Smooth muscle cell (in vitro differentiated cells): Measurements from ENCODE around the gene DECR2. TPM values are rescaled to one million over a fixed set of nuclear protein-coding genes. Genes with fewer than 3 reads are reported as not detected.

Experiments used
- DNase-seq: peaks from one replicate; lab custom pipeline; 2025; ENCODE audit not compliant: unreplicated experiment; lab: John Stamatoyannopoulos, UW
- H2AFZ ChIP-seq: fragments of 200-600 bp; sonication (generic); 2 replicates; pipeline ENCODE4 v1.6.0; 2016; ENCODE audit warnings: antibody characterized with exemption, low read depth, mild to moderate bottlenecking
- H3F3A ChIP-seq: fragments of 200-600 bp; sonication (generic); 2 replicates; pipeline ENCODE4 v1.6.0; 2017; ENCODE audit warnings: antibody characterized with exemption, low read depth
- H3K27ac ChIP-seq: fragments of 200-600 bp; sonication (generic); 2 replicates; pipeline ENCODE4 v1.5.1; 2016; ENCODE audit warnings: low read depth, mild to moderate bottlenecking
- H3K27me3 ChIP-seq: fragments of 200-600 bp; sonication (generic); 2 replicates; pipeline ENCODE4 v1.6.1; 2016; ENCODE audit warnings: low read depth, mild to moderate bottlenecking
- H3K36me3 ChIP-seq: fragments of 200-600 bp; sonication (generic); 2 replicates; pipeline ENCODE4 v1.5.1; 2016; ENCODE audit warnings: low read depth
- H3K4me1 ChIP-seq: fragments of 200-600 bp; sonication (generic); 2 replicates; pipeline ENCODE4 v1.5.1; 2016; ENCODE audit warnings: low read depth
- H3K4me2 ChIP-seq: fragments of 200-600 bp; sonication (generic); 2 replicates; pipeline ENCODE4 v1.6.0; 2016; ENCODE audit warnings: mild to moderate bottlenecking
- H3K4me3 ChIP-seq: fragments of 200-600 bp; sonication (generic); 2 replicates; pipeline ENCODE4 v1.5.1; 2016; ENCODE audit warnings: mild to moderate bottlenecking
- H3K79me2 ChIP-seq: fragments of 200-600 bp; sonication (generic); 2 replicates; pipeline ENCODE4 v1.6.0; 2016; ENCODE audit warnings: low read depth, mild to moderate bottlenecking
- H3K9ac ChIP-seq: fragments of 200-600 bp; sonication (generic); 2 replicates; pipeline ENCODE4 v1.6.0; 2016; ENCODE audit warnings: low read depth
- H3K9me3 ChIP-seq: fragments of 200-600 bp; sonication (generic); replicated peaks from 2 replicates; pipeline ENCODE4 v1.5.1; 2016; ENCODE audit warnings: low read depth
- H4K20me1 ChIP-seq: fragments of 200-600 bp; sonication (generic); 2 replicates; pipeline ENCODE4 v1.6.0; 2016; ENCODE audit warnings: low read depth
- WGBS: methylation state at CpG from one replicate; pipeline ENCODE4 v1.1.7; 2016; ENCODE audit warnings: low lambda C conversion rate; 5-methylcytosine and 5-hydroxymethylcytosine counted together
- polyA plus RNA-seq: library from polyadenylated mRNA; unstranded; fragments of >200 nt; fragmentation: Nextera tagmentation; extraction: Ambion mirVana; gene quantifications from 2 replicates; pipeline ENCODE4 v1.2.1, GENCODE V29; 2016
- total RNA-seq: library from RNA; depleted of rRNA; stranded (reverse); fragments of >200 nt; gene quantifications from 2 replicates; pipeline ENCODE4 v1.2.3, GENCODE V29; 2014
- TF ChIP-seq, protein P1 (sequence below): fragments of 200-600 bp; sonication (generic); IDR thresholded peaks from 2 replicates; pipeline ENCODE4 v1.5.1; 2017; ENCODE audit warnings: borderline replicate concordance, mild to moderate bottlenecking, antibody characterized with exemption; ENCODE audit not compliant: insufficient read depth, poor library complexity, severe bottlenecking

The DECR2 gene
- total and polyA plus RNA-seq, 2 experiments from 2014 or later, result 15.4 to 18.2 TPM

GRCh38 chr16:373848-374615 lies 27.7 kb upstream of the DECR2 start:
- Histone ChIP-seq H2AFZ (no peak overlapping the region), H3K79me2 (peaks cover 8% of the 10 kb centered on the region), H3K27me3 (no peaks in the 10 kb centered on the region), H3K4me3 (no peak overlapping the region), H3K36me3 (no peaks in the 10 kb centered on the region), H3K4me1 (peaks cover 8% of the 10 kb centered on the region), H4K20me1 (peaks cover 7% of the 10 kb centered on the region), H3F3A (no peaks in the 10 kb centered on the region), H3K4me2 (no peak overlapping the region), H3K9ac (no peak overlapping the region), H3K27ac (no peak overlapping the region), H3K9me3 (no peaks in the 10 kb centered on the region)
- 95% methylated on average over 43 of the region's 44 CpGs for WGBS
- TF ChIP-seq, protein P1, sequence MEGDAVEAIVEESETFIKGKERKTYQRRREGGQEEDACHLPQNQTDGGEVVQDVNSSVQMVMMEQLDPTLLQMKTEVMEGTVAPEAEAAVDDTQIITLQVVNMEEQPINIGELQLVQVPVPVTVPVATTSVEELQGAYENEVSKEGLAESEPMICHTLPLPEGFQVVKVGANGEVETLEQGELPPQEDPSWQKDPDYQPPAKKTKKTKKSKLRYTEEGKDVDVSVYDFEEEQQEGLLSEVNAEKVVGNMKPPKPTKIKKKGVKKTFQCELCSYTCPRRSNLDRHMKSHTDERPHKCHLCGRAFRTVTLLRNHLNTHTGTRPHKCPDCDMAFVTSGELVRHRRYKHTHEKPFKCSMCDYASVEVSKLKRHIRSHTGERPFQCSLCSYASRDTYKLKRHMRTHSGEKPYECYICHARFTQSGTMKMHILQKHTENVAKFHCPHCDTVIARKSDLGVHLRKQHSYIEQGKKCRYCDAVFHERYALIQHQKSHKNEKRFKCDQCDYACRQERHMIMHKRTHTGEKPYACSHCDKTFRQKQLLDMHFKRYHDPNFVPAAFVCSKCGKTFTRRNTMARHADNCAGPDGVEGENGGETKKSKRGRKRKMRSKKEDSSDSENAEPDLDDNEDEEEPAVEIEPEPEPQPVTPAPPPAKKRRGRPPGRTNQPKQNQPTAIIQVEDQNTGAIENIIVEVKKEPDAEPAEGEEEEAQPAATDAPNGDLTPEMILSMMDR, result no peak
- DNase-seq, result no peak

- no peak overlapping the region for H2AFZ ChIP-seq
- no peak overlapping the region for H3K27ac ChIP-seq
- H3K4me2 ChIP-seq, result no peak overlapping the region
- no peaks in the 10 kb centered on the region for H3F3A ChIP-seq
- peaks cover 12% of the 10 kb centered on the region for H4K20me1 ChIP-seq
- H3K36me3 ChIP-seq, result no peaks in the 10 kb centered on the region
- no peaks in the 10 kb centered on the region for H3K27me3 ChIP-seq
- WGBS, result 95% methylated on average over 9 of the region's 9 CpGs
- no peak overlapping the region for H3K4me3 ChIP-seq
- no peak overlapping the region for H3K9ac ChIP-seq
- TF ChIP-seq, protein P1, result no peak
- peaks cover 13% of the 10 kb centered on the region for H3K79me2 ChIP-seq
- no peak for DNase-seq
- peaks cover 8% of the 10 kb centered on the region for H3K4me1 ChIP-seq
- no peaks in the 10 kb centered on the region for H3K9me3 ChIP-seq
Observed at GRCh38 chr16:374616-374926, 27.1 kb upstream of the DECR2 start.

DNA sequence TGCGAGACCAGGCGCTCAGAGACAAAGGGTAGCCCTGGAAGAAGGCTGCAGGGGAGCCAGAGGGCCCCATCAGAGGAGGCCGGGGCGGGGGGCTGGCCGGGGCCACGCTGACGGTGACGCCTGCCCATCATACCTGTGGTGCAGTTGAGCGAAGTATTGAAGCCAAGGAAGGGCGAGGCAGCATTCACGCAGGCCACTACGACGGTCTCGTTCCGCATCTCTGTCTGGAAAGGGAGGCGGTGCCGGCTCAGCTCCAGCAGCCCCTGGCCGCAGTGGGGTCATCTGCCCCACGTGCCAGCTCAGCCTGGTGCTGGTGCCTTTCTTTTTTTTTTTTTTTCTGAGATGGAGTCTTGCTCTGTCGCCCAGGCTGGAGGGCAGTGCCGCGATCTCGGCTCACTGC lies 26.5 kb upstream of the DECR2 start:
- Histone ChIP-seq H3K9me3 (no peaks in the 10 kb centered on the region), H3K36me3 (no peaks in the 10 kb centered on the region), H3K27me3 (no peaks in the 10 kb centered on the region), H3K79me2 (peaks cover 20% of the 10 kb centered on the region), H3K9ac (no peak overlapping the region), H3K4me2 (no peak overlapping the region), H3K4me1 (peaks cover 5% of the 10 kb centered on the region), H3K4me3 (no peak overlapping the region), H4K20me1 (peaks cover 19% of the 10 kb centered on the region), H3F3A (no peaks in the 10 kb centered on the region), H3K27ac (no peak overlapping the region), H2AFZ (no peak overlapping the region)
- WGBS, result 97% methylated on average over 22 of the region's 23 CpGs
- TF ChIP-seq, protein P1, result no peak
- no peak for DNase-seq
